ENCODE measurements around the gene CDS2.
A peak's percentile ranks its signal among the peaks of the same experiment; 100 is the strongest.

The CDS2 gene

GRCh38 chr20:5191829-5192569, 65.2 kb downstream of the CDS2 start:
- Histone ChIP-seq H3K27me3 (ENCODE audit: control insufficient read depth, insufficient read depth, low read length) (no peaks in the 10 kb centered on the region), H3K9ac (ENCODE audit: low read length) (no peak overlapping the region), H3K27ac (ENCODE audit: low read depth, low read length) (peak overlapping the region; percentile 40), H3K4me1 (ENCODE audit: control insufficient read depth, insufficient read depth, low read length) (peaks cover 4% of the 10 kb centered on the region), H3K4me3 (ENCODE audit: low read length) (no peak overlapping the region), H3K36me3 (ENCODE audit: control insufficient read depth, insufficient read depth, low read length) (peaks cover 15% of the 10 kb centered on the region)

GRCh38 chr20:5192570-5193431, 66.0 kb downstream of the CDS2 start:
- Histone ChIP-seq H3K36me3 (ENCODE audit: control insufficient read depth, insufficient read depth, low read length) (peaks cover 17% of the 10 kb centered on the region), H3K27me3 (ENCODE audit: control insufficient read depth, insufficient read depth, low read length) (no peaks in the 10 kb centered on the region), H3K4me3 (ENCODE audit: low read length) (no peak overlapping the region), H3K4me1 (ENCODE audit: control insufficient read depth, insufficient read depth, low read length) (peaks cover 4% of the 10 kb centered on the region), H3K9ac (ENCODE audit: low read length) (no peak overlapping the region), H3K27ac (ENCODE audit: low read depth, low read length) (no peak overlapping the region)

DNA sequence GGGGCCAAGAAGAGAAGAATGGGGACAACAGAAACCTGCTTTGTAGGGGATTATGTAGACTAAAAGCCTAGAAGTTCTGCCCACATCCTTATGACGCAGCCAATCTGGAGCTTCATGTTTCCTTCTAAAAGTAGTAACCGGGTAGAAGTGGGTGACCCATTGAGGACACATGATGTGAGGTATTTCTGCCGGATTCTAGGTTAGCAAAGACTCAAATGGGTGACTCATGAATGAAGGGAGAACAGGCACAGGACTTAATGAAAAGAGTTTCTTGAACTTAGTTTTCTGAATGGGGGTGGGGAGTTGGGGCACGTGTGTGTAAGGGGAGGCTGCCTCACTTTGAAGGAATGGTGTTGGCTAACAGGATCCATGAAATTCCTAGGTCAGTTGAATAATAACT, 68.8 kb downstream of the CDS2 start:
- H3K9ac ChIP-seq (ENCODE audit: low read length), result no peak overlapping the region
- peaks cover 8% of the 10 kb centered on the region for H3K36me3 ChIP-seq (ENCODE audit: control insufficient read depth, insufficient read depth, low read length)
- H3K27ac ChIP-seq (ENCODE audit: low read depth, low read length), result no peak overlapping the region
- peaks cover 4% of the 10 kb centered on the region for H3K4me1 ChIP-seq (ENCODE audit: control insufficient read depth, insufficient read depth, low read length)
- H3K27me3 ChIP-seq (ENCODE audit: control insufficient read depth, insufficient read depth, low read length), result no peaks in the 10 kb centered on the region
- no peak overlapping the region for H3K4me3 ChIP-seq (ENCODE audit: low read length)

DNA sequence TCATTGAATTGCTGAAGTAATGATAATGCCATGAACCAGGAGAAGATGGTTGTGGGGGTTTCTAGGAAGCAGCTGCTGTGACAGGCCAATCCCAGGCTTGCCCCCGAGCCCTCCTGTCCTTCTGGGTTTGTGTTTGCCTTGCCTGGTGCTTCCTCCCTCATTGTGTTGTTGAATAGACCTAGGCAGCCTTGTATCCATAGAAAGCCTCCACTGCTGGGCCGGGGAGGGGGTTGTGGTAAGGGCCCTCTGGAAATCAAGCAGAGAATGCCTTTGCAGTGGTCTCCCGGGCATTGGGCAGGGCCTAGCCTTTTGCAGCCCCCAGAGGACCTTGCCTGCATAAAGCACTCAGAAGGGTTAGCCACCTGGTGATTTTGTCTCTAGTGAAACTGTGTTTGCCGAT, 69.3 kb downstream of the CDS2 start:
- Histone ChIP-seq H3K27me3 (ENCODE audit: control insufficient read depth, insufficient read depth, low read length) (no peaks in the 10 kb centered on the region), H3K36me3 (ENCODE audit: control insufficient read depth, insufficient read depth, low read length) (peaks cover 8% of the 10 kb centered on the region), H3K4me3 (ENCODE audit: low read length) (no peak overlapping the region), H3K27ac (ENCODE audit: low read depth, low read length) (no peak overlapping the region), H3K4me1 (ENCODE audit: control insufficient read depth, insufficient read depth, low read length) (peaks cover 4% of the 10 kb centered on the region), H3K9ac (ENCODE audit: low read length) (no peak overlapping the region)

DNA sequence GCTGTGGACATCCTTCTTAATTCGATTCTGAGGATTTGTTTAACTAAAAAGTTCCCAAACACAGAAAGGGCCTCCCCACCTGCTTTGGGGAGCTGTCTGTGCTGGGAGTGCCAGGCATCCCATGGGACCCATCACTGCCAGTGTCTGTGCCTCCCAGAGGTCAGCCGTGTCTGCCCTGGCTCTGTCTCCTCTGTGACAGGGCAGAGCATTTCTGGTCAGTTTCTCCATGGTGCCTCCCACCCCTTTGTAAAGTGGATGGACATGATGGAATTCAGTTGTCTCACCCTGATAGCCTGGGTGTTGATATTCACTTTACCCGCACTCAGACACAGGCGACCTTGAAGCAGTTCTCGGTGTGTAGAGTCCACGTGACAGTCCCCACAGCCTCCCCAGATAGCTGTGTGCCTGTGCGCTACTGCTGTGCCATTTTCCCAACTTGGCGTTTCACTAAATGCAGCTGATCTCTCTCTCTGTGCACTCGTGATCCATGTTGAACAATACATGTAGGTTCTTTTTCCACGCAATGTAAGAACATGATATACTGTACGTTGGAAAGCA, 70.5 kb downstream of the CDS2 start:
- no peak overlapping the region for H3K4me3 ChIP-seq (ENCODE audit: low read length)
- H3K36me3 ChIP-seq (ENCODE audit: control insufficient read depth, insufficient read depth, low read length), result peaks cover 5% of the 10 kb centered on the region
- H3K9ac ChIP-seq (ENCODE audit: low read length), result no peak overlapping the region
- no peak overlapping the region for H3K27ac ChIP-seq (ENCODE audit: low read depth, low read length)
- H3K4me1 ChIP-seq (ENCODE audit: control insufficient read depth, insufficient read depth, low read length), result no peaks in the 10 kb centered on the region
- H3K27me3 ChIP-seq (ENCODE audit: control insufficient read depth, insufficient read depth, low read length), result no peaks in the 10 kb centered on the region

DNA sequence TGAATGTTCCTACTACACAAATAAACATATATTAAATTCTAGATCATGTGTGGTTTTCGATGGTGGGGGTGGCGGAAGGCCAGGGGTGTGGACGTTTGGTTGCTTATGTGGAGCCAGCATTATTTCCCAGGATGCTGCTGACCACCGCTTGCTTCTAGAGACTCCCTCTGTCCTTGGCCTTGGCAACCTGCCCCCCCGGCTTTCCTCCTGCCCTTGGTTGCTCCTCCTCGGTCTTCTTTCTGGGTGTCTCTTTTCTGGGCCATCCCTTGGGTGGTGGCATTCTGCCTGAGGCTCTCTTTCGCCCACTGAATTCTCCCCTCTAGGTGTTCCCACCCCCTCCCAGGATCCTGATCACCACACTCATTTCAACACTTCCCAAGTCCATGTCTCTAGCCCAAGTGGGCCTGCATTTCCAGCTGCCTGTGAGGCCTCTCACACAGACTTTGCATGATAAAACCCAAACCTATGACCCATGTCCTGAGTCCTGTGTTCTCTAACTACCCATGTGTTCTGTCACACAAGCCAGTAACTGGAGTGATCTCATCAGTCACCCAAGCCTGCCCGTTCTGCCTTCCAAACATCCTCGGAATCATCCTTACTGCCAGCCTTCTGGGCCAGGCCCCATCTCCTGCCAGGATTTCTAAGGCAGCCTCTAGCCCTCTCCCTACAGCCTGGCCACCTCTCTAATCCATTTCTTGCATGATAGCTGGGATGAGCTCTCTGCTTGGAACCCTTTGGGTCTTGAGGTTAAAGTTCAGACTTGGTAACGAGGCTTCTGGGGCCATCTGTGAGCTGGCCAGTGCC, 71.2 kb downstream of the CDS2 start:
- Histone ChIP-seq H3K27ac (ENCODE audit: low read depth, low read length) (no peak overlapping the region), H3K9ac (ENCODE audit: low read length) (no peak overlapping the region), H3K4me1 (ENCODE audit: control insufficient read depth, insufficient read depth, low read length) (no peaks in the 10 kb centered on the region), H3K27me3 (ENCODE audit: control insufficient read depth, insufficient read depth, low read length) (no peaks in the 10 kb centered on the region), H3K4me3 (ENCODE audit: low read length) (no peak overlapping the region), H3K36me3 (ENCODE audit: control insufficient read depth, insufficient read depth, low read length) (peaks cover 5% of the 10 kb centered on the region)

- Histone ChIP-seq H3K36me3 (ENCODE audit: control insufficient read depth, insufficient read depth, low read length) (peaks cover 5% of the 10 kb centered on the region), H3K27me3 (ENCODE audit: control insufficient read depth, insufficient read depth, low read length) (no peaks in the 10 kb centered on the region), H3K27ac (ENCODE audit: low read depth, low read length) (no peak overlapping the region)
Measured at GRCh38 chr20:5198651-5198924, 71.8 kb downstream of the CDS2 start.

GRCh38 chr20:5203380-5203779, 76.6 kb downstream of the CDS2 start:
- Histone ChIP-seq H3K27me3 (ENCODE audit: control insufficient read depth, insufficient read depth, low read length) (no peaks in the 10 kb centered on the region), H3K27ac (ENCODE audit: low read depth, low read length) (no peak overlapping the region), H3K36me3 (ENCODE audit: control insufficient read depth, insufficient read depth, low read length) (no peaks in the 10 kb centered on the region), H3K4me3 (ENCODE audit: low read length) (no peak overlapping the region), H3K4me1 (ENCODE audit: control insufficient read depth, insufficient read depth, low read length) (no peaks in the 10 kb centered on the region), H3K9ac (ENCODE audit: low read length) (no peak overlapping the region)

More at GRCh38 chr20:5198651-5198924, 71.8 kb downstream of the CDS2 start:
- no peaks in the 10 kb centered on the region for H3K4me1 ChIP-seq (ENCODE audit: control insufficient read depth, insufficient read depth, low read length)
- H3K9ac ChIP-seq (ENCODE audit: low read length), result no peak overlapping the region
- H3K4me3 ChIP-seq (ENCODE audit: low read length), result no peak overlapping the region

DNA sequence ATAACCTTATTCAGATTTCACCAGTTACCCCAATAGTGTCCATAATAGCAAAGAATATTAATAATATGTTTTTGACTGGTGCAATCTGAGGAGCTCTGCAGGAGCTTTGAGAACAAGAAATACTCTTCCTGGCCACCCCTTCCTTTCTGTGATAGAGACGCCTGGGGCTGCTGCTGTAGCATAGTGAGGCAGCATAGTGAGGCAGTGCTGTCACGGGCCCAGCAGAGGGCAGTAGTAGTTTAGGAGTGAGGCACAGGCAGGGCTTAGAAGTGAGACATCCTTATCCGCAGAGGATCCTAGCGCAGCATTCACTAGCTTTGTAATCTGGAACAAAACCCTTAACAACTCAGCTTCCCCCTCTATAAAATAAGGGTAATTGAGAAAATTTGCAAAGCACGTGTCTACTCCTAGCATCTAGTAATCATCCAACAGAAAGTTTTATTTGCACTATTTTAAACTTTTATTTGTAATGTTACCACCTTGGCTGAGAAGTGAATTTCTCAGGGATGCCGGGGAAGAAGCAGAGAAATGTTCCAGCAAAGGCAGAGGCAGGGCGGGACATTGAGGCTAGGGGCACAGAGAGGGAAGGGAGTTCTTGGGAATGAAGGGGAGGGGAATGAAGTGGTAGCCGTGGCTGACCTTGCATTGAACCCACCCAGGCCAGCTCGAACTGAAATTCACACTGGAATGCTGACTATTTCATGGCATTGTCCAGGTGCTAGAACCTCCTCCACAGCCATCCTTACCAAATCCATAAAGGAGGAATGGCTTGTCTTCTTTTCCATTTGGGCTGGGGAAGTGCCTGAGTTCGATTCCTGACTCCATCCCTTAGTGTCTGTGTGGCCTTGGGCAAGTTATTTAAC, 78.8 kb downstream of the CDS2 start:
- no peaks in the 10 kb centered on the region for H3K27me3 ChIP-seq (ENCODE audit: control insufficient read depth, insufficient read depth, low read length)
- H3K4me1 ChIP-seq (ENCODE audit: control insufficient read depth, insufficient read depth, low read length), result no peaks in the 10 kb centered on the region
- H3K9ac ChIP-seq (ENCODE audit: low read length), result no peak overlapping the region
- H3K4me3 ChIP-seq (ENCODE audit: low read length), result no peak overlapping the region
- no peak overlapping the region for H3K27ac ChIP-seq (ENCODE audit: low read depth, low read length)
- H3K36me3 ChIP-seq (ENCODE audit: control insufficient read depth, insufficient read depth, low read length), result no peaks in the 10 kb centered on the region

GRCh38 chr20:5207138-5207537, 80.3 kb downstream of the CDS2 start:
- Histone ChIP-seq H3K27me3 (ENCODE audit: control insufficient read depth, insufficient read depth, low read length) (no peaks in the 10 kb centered on the region), H3K4me1 (ENCODE audit: control insufficient read depth, insufficient read depth, low read length) (no peaks in the 10 kb centered on the region), H3K36me3 (ENCODE audit: control insufficient read depth, insufficient read depth, low read length) (no peaks in the 10 kb centered on the region), H3K9ac (ENCODE audit: low read length) (no peak overlapping the region), H3K27ac (ENCODE audit: low read depth, low read length) (no peak overlapping the region), H3K4me3 (ENCODE audit: low read length) (no peak overlapping the region)

GRCh38 chr20:5211803-5212714, 85.3 kb downstream of the CDS2 start:
- Histone ChIP-seq H3K27ac (ENCODE audit: low read depth, low read length) (no peak overlapping the region), H3K4me3 (ENCODE audit: low read length) (no peak overlapping the region), H3K9ac (ENCODE audit: low read length) (no peak overlapping the region), H3K4me1 (ENCODE audit: control insufficient read depth, insufficient read depth, low read length) (no peaks in the 10 kb centered on the region), H3K27me3 (ENCODE audit: control insufficient read depth, insufficient read depth, low read length) (no peaks in the 10 kb centered on the region), H3K36me3 (ENCODE audit: control insufficient read depth, insufficient read depth, low read length) (no peaks in the 10 kb centered on the region)
